GM12892 (cell line): ENCODE results near the gene TNN.

Experiments used
- DNase-seq: peaks from one replicate; pipeline ENCODE4 v3.0.0; 2011; ENCODE audit not compliant: insufficient read length
- FAIRE-seq: peaks from 2 replicates; lab custom pipeline; 2011; peaks lifted over from hg19 to GRCh38; lab: Jason Lieb, UNC
- POLR2A ChIP-seq: IDR thresholded peaks from 2 replicates; pipeline ENCODE4 v1.6.1; 2011; ENCODE audit warnings: low read depth, low read length, control low read depth
- POLR2AphosphoS5 ChIP-seq: IDR thresholded peaks from 2 replicates; pipeline ENCODE4 v1.6.1; 2011; ENCODE audit warnings: low read depth, low read length, control low read depth
- TAF1 ChIP-seq: IDR thresholded peaks from 2 replicates; pipeline ENCODE4 v1.6.1; 2011; ENCODE audit warnings: low read depth, mild to moderate bottlenecking, control low read depth, low read length, borderline replicate concordance

TNN gene

DNA sequence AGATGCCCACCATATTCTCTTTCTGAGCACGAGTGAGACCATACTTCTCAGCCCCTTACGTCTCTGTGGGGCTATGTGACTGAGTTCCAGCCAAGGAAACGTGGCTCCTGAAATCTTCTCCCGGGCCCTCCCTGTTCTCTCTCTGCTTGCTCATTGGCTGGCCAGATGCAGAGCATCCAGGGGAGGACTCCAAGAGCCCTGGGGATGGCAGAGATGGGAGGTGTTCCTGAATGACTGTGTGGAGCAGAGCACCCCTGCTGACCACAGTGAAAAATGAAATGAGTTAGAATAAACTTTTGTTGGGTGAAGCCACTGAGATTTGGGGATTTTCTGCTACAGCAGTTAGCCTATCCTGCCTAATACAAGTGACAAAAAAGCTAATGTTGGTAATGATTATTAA is 101.1 kb downstream of the TNN start:
- FAIRE-seq = no peak
- no peak for DNase-seq

DNA sequence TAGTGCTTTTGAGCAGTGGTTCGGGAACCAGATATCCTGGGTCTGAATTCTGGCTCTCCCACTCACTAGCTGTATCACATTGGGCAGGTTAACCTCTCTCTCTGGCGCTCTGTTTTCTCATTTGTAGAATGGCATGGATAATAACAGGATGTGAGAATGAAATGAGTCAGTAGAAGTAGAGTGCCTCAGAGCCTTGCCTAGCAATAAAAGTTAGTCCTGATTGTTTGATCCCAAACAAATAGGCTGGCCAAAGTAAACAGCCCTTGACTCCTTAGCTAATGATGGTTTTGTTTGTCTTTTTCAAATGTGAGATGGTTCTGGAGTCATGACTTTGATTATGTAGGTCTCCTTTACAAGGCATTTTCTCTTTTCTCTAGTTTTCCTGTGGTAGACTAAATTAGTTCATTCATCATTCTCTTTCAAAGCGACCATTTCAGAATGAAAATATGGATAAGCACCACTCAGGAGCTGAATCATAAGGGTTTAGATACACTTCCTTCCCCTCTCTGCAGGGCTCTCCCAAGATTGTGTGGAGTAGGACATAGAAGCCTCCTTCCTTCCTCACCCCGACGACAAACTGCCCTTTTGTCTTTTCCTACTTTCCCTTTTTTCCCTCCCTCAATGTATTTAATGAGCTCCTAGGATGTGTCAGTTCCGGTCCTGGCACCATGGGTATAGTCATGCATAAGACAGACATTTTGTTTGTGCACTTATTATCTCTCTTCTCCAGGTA is 101.8 kb downstream of the TNN start:
- no peak for DNase-seq
- FAIRE-seq = no peak
- TF ChIP-seq TAF1 (no peak), POLR2AphosphoS5 (no peak)

More for the DNA sequence above, 101.1 kb downstream of the TNN start:
- TF ChIP-seq TAF1 (no peak), POLR2AphosphoS5 (no peak), POLR2A (no peak)

DNA sequence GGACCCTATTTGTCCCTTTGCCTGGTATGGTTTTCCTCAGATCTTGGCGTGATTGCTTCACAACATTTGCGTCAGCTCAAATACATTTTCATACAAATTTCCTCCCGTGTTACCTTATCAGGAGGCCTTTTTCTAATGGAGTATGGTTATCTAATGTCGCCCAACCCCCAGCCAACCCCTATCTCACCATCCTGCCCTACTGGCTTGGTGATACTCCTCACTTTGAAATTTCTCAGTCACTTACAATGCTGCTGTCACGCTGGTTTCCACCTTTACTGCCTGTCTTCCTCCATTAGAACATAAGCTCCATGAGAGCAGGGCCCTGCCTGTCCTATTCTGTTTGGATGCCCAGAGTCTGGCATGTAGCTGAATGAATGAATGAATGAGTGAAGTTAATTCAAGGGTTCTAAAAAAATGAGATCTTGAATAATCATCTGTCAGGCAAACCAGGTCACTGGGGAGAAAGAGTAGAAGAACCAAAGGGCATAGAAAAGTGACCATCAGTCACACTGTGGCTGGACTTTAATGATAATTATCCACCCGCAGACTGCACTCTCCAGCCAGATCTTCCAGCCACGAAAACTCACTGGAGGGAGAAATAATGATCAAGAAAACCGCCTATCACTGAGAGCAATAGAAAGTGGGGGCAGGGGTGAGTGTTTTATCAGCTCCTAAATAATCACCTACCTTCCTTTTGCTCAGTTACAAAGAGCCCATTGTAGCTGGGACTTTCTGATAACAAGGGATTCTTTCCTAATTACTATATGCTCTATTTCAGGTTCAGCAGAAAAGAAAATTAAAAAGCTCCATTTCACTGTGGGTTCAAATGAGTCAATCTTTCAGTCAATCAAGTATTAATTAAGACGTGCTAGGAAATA is 103.6 kb downstream of the TNN start:
- FAIRE-seq = no peak
- DNase-seq = no peak
- no peak for TF ChIP-seq POLR2A
- TF ChIP-seq POLR2AphosphoS5 = no peak
- TF ChIP-seq TAF1 = no peak

DNA sequence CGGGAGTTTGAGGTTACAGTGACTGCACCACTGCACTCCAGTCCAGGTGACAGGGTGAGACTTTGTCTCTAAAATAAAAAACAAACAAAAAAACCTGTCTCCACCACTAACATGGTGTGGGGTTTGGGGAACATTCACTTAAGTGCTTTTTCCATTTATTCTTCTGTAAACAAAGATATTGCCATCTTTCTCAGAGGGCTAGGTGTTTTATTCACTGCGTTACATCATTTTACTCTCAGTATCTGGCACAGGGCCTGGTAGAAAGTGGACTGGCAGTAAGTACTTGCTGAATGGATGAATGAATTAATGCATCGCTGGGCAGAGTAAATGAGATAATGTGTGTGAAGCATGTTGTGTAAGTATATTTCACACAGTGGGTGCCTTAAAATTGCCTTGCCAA is 104.9 kb downstream of the TNN start:
- DNase-seq (no peak), FAIRE-seq (no peak)
- TF ChIP-seq POLR2AphosphoS5 (no peak), TAF1 (no peak), POLR2A (no peak)

DNA sequence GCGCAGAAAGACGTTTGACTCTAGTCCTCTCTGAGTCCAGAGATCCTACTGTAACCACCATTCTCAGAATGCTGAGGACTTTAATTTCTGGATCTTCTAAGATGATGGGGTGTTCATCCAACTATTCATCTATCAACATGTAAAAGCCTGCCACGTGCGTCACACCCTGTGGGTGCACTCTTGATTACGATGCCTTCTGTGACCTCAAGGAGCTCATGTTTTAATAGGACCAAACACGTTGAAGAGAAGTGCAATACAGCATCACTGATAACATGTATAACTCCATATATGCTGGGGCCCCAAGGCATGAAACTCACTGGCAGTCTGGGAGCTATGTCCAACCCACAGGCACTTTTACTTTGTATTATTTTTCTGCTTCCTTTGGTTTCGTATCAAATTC is 105.9 kb downstream of the TNN start:
- TF ChIP-seq TAF1 = no peak
- TF ChIP-seq POLR2AphosphoS5 = no peak
- no peak for TF ChIP-seq POLR2A
- FAIRE-seq (no peak), DNase-seq (no peak)

DNA sequence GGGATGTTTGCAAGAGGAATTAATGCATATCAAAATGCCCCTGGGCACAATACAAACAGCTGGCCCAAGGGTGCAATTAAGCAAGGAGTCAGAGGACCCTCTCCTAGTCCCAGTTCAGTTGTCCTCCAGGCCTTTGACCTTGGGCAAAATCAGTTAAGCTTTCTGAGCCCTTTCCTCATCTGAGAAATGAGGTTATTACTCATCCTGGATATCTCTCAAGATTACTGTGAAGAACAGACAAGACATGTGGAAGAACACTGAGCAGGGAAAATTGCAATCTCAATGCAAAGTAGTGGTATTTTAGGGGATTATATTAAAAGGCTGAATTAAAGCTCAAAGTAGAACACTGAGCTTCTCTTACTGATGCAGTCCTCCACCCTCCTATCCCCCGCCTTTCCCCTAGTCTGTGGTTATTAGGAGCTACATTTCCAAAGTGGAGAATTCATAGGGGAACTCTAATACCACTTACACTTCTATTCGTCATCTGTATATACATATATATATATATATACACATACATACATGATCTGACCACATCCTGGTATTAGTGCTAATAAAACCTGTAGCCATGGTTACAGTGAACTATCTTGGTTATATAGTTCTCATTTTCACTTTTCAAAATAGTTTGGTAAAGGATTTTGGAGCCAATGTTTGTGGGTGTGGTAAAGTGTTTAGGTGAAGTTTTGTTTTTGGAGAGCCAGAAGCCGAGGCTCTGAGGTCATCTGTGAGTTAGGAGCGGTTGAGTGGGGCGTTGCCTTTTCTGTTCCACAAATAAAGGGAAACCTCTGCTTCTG is 106.9 kb downstream of the TNN start:
- DNase-seq (no peak), FAIRE-seq (no peak)
- TF ChIP-seq TAF1 = no peak

DNA sequence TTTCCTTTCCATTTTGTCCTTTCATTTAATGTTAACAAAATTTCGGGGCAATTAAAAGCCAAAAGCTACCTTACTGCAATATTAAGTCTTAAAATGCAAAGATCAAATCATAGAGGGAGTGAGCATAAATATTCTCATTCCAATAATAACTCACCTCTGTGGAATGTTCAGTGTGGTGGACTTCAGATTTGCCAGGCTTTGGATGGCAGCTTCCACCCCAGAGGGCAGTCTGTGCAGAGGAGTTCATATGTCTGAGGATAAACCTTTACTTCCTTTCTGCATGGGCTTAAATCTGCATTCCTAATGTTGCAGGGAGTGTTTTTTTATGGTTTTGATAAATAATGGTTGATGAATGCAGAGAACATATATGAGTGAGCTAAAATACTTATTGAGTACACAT is 108.6 kb downstream of the TNN start:
- TF ChIP-seq POLR2A (no peak), POLR2AphosphoS5 (no peak), TAF1 (no peak)
- DNase-seq (no peak), FAIRE-seq (no peak)

DNA sequence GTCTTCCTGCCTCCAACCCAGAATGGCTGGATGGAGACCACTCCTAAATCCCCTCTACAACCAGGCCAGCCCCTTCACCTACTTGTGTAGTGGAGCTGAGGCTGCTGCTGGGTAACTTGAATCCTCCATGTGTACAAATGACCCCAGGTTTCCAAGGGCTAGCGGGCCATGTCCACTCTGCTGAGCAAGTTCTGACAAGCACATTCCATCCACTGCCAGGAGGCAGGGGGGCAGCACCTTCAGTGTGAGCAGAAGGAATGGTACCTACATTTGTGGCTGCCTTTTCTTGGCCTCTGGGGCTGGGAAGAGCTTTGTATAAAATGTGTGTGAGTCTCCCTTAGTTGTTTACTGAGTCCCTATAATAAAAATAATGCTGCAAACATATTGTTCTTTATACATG is 110.4 kb downstream of the TNN start:
- DNase-seq (no peak), FAIRE-seq (no peak)
- TF ChIP-seq TAF1 (no peak), POLR2AphosphoS5 (no peak), POLR2A (no peak)

DNA sequence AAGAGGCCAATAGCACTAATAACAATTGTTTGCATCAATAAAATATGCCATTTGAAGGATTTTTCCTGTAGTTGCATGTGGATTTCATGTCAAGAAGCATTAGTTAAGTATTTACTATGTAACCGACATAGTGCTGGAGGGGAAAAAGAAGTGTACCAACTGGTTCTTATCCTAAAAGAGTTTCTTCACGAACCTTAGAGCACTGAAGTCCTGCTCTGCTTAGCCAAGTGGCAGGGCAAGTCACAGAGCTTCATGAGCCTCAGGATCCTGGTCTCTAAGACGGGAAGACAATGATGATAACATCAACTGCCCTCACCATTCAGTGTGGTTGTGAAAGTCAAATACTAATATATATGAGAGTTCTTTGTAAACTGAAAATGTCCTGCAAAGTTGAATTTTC is 110.8 kb downstream of the TNN start:
- no peak for FAIRE-seq
- TF ChIP-seq POLR2AphosphoS5 = no peak
- no peak for TF ChIP-seq TAF1
- DNase-seq = no peak

DNA sequence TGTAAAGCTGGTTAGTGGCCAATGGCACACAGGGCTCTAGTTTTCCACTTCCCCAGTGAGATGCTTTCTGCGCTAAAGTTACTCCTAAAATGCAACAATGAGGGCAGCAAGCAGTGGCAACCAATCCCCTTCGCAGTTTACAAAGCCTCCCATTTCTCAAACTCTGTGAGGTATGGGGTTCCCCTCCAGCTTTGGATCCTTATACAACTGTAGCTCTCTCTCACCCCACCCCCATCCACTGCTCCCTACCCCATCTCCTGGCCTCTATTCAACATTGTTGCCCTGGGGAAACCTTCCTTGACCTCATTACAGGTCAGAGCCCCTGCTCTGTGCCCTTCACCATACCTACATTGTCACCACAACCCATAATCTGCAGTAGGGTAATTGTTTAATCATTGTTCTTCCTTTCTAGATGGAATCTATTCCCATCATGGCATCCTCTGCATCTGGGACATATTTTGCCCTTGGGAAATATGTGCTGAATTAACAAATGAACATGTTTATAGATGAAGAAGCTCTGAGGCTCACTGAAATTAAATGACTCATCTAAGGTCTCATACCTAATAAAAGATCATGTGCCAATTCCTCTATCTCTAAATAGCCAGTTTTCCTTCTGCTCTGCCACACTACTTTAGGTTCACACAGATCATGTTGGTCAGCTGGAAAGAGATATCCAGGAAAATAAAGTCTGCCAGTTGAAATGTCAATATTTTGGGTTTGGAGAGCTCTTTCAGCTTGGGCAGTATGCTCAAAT is 112.4 kb downstream of the TNN start:
- TF ChIP-seq TAF1 = no peak
- TF ChIP-seq POLR2A = no peak
- no peak for TF ChIP-seq POLR2AphosphoS5
- FAIRE-seq (no peak), DNase-seq (no peak)
